Measurements from ENCODE around the gene TNIK. TPM values are rescaled to one million over a fixed set of nuclear protein-coding genes. Genes with fewer than 3 reads are reported as not detected.

The TNIK gene
- total and polyA plus RNA-seq, 2 of the 4 experiments (the other 2 are of a cell fraction) = 3.4 to 6.3 TPM

DNA sequence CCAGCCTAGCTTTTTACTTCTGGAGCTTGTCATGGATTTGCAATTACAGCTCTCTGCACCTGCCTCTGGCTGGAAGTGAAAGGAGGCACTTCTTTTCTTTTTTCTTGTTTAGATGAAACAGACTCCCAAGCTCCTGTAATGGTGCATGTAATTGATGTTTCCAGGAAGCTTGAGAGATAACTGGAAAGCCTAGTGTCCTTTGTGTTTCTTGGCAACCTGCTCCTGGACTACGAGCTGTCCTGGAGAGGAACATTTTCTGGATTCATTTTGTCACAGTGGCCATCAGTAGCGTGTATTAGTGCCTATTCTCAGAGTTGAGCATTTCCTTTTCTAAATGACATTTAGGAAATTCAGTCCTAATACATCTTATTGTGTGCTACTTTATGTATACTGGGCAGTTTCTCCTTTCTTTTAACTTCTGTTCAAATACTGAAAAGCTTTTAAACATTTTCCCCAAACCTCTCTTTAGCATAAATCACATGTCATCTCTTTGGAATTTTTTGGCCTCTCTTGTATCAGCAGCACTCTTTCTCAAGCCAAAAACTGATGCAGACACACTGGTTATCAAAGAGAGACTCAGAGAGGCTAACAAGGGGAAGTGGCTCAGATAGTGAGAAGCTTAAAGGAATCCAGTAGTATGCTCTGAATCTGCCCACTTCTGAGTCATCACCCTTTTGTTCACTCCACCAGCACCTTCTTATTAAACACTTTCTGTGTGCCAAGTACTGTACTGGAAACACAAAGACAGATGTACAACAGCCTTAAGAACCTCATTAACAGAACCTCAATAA lies 371.0 kb downstream of the TNIK start:
- H3K9me1 ChIP-seq (ENCODE audit: insufficient read depth, low read length) = peaks cover 10% of the 10 kb centered on the region
- no peaks in the 10 kb centered on the region for H3K36me3 ChIP-seq (ENCODE audit: control insufficient read depth, insufficient read depth, low read length)
- peaks cover 3% of the 10 kb centered on the region; the same call in 1 of the 2 replicates for H4K20me1 ChIP-seq (ENCODE audit: insufficient read depth, low read length)
- intact Hi-C loops (cut with micrococcal nuclease) = no loop called here
- 0 out of 2 replicates have a peak overlapping the region, but pooled peaks have one; percentile 60 for H2AK5ac ChIP-seq (ENCODE audit: low read depth, low read length)
- dilution Hi-C loops (cut with HindIII; ENCODE audit: low sequenced_read_pairs, unreplicated experiment) = no loop called here
- no peaks in the 10 kb centered on the region for H3K79me1 ChIP-seq (ENCODE audit: low read depth in 1 of 2, low read length in 2 of 2)
- no peak overlapping the region for H3K9ac ChIP-seq (ENCODE audit: low read depth, low read length)
- peaks cover 11% of the 10 kb centered on the region for H3K4me1 ChIP-seq (ENCODE audit: control insufficient read depth, insufficient read depth, low read length)
- POLR2A ChIA-PET (ENCODE audit: unreplicated experiment) = no interaction called here
- H3K4me2 ChIP-seq (ENCODE audit: low read depth, low read length) = peak overlapping the region; percentile 74
- H3K27me3 ChIP-seq (ENCODE audit: control insufficient read depth, insufficient read depth, low read length) = no peaks in the 10 kb centered on the region
- 0 out of 2 replicates have a peak overlapping the region, but pooled peaks have one; percentile 11 for H3K14ac ChIP-seq (replicated peaks; ENCODE audit: low read depth, low read length)
- no peak overlapping the region; the same call in 1 of the 2 replicates for H3K56ac ChIP-seq (ENCODE audit: extremely low read depth, insufficient read depth, low read length)
- CTCF ChIA-PET = no interaction called here
- DNase-seq = peak; percentile 95
- in situ Hi-C loops (cut with MboI; ENCODE audit: low sequenced_read_pairs) = no loop called here
- no peaks in the 10 kb centered on the region for H3K9me3 ChIP-seq (ENCODE audit: control insufficient read depth, insufficient read depth, low read length)
- peak overlapping the region; percentile 9; the same call in 1 of the 2 replicates for H2BK120ac ChIP-seq (ENCODE audit: low read depth, low read length)
- no CpG with 5 or more reads among the region's 2 CpGs for WGBS, 2 experiments (ENCODE audit: extremely low coverage in 2 of 2, insufficient read length in 1 of 2)
- H2AK9ac ChIP-seq (replicated peaks; ENCODE audit: low read depth, low read length, poor library complexity) = no peak overlapping the region
- no peak overlapping the region for H4K5ac ChIP-seq (ENCODE audit: low read depth, low read length)
- ATAC-seq (ENCODE audit: low read depth) = peak; percentile 94
- no TSS peak for BruUV-seq (replicated peaks)
- H3K4ac ChIP-seq (ENCODE audit: low read depth, low read length) = peak overlapping the region; percentile 55; the same call in 1 of the 2 replicates
- H2BK15ac ChIP-seq (ENCODE audit: low read depth, low read length) = peak overlapping the region; percentile 35; the same call in 1 of the 3 replicates
- H3K27ac ChIP-seq (ENCODE audit: insufficient read depth, low read length) = peak overlapping the region; percentile 44; the same call in 1 of the 2 replicates
- no peak overlapping the region for H3K4me3 ChIP-seq (ENCODE audit: insufficient read depth, low read depth, low read length)
- H3K18ac ChIP-seq (ENCODE audit: low read depth, low read length) = peak overlapping the region; percentile 39; the same call in 1 of the 2 replicates
- no peak overlapping the region for H2AFZ ChIP-seq (replicated peaks; ENCODE audit: low read length, poor library complexity)
- H2BK5ac ChIP-seq (ENCODE audit: low read depth, low read length, poor library complexity, severe bottlenecking) = peak overlapping the region; percentile 32
- H4K8ac ChIP-seq (ENCODE audit: low read depth in 2 of 2, low read length in 2 of 2) = peak overlapping the region in 1 of 2 experiments; percentile 48; a peak in 2 of 4 replicates
- H4K91ac ChIP-seq (ENCODE audit: insufficient read depth, low read depth, low read length) = 0 out of 2 replicates have a peak overlapping the region, but pooled peaks have one; percentile 16
- peak overlapping the region; percentile 35; the same call in 1 of the 2 replicates for H2BK20ac ChIP-seq (ENCODE audit: low read depth, low read length)
- no peak overlapping the region for H3K23ac ChIP-seq (ENCODE audit: low read depth, low read length)
- TF ChIP-seq, protein P1, sequence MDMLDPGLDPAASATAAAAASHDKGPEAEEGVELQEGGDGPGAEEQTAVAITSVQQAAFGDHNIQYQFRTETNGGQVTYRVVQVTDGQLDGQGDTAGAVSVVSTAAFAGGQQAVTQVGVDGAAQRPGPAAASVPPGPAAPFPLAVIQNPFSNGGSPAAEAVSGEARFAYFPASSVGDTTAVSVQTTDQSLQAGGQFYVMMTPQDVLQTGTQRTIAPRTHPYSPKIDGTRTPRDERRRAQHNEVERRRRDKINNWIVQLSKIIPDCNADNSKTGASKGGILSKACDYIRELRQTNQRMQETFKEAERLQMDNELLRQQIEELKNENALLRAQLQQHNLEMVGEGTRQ (IDR thresholded peaks at IDR 0.05; ENCODE audit: low read depth, low read length) = no peak
- TF ChIP-seq, protein P2, sequence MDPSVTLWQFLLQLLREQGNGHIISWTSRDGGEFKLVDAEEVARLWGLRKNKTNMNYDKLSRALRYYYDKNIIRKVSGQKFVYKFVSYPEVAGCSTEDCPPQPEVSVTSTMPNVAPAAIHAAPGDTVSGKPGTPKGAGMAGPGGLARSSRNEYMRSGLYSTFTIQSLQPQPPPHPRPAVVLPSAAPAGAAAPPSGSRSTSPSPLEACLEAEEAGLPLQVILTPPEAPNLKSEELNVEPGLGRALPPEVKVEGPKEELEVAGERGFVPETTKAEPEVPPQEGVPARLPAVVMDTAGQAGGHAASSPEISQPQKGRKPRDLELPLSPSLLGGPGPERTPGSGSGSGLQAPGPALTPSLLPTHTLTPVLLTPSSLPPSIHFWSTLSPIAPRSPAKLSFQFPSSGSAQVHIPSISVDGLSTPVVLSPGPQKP (IDR thresholded peaks at IDR 0.05; ENCODE audit: borderline replicate concordance, low read depth, low read length) = no peak
- peak; percentile 51; the same call in 1 of the 2 replicates for TF ChIP-seq FOS (IDR thresholded peaks at IDR 0.05; ENCODE audit: low read depth, low read length)
- no peak for TF ChIP-seq NFE2L2 (IDR thresholded peaks at IDR 0.05; ENCODE audit: low read depth, low read length)
- no peak for TF ChIP-seq SMC3 (IDR thresholded peaks at IDR 0.05; ENCODE audit: low read depth, low read length)
- no peak for TF ChIP-seq RFX5 (IDR thresholded peaks at IDR 0.05; ENCODE audit: low read depth, low read length)
- TF ChIP-seq, protein P3, sequence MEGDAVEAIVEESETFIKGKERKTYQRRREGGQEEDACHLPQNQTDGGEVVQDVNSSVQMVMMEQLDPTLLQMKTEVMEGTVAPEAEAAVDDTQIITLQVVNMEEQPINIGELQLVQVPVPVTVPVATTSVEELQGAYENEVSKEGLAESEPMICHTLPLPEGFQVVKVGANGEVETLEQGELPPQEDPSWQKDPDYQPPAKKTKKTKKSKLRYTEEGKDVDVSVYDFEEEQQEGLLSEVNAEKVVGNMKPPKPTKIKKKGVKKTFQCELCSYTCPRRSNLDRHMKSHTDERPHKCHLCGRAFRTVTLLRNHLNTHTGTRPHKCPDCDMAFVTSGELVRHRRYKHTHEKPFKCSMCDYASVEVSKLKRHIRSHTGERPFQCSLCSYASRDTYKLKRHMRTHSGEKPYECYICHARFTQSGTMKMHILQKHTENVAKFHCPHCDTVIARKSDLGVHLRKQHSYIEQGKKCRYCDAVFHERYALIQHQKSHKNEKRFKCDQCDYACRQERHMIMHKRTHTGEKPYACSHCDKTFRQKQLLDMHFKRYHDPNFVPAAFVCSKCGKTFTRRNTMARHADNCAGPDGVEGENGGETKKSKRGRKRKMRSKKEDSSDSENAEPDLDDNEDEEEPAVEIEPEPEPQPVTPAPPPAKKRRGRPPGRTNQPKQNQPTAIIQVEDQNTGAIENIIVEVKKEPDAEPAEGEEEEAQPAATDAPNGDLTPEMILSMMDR (conservative IDR thresholded peaks at IDR 0.05; ENCODE audit: low read depth, low read length) = no peak
- peak; percentile 22 for TF ChIP-seq RCOR1 (IDR thresholded peaks at IDR 0.05; ENCODE audit: insufficient replicate concordance, low read length)
- TF ChIP-seq MAFK (IDR thresholded peaks at IDR 0.05; ENCODE audit: low read depth, low read length) = no peak
- no peak for TF ChIP-seq CHD1 (IDR thresholded peaks at IDR 0.05; ENCODE audit: low read depth, low read length)
- TF ChIP-seq BHLHE40 (IDR thresholded peaks at IDR 0.05; ENCODE audit: low read depth, low read length) = peak; percentile 23; the same call in 1 of the 2 replicates
- TF ChIP-seq MAZ (IDR thresholded peaks at IDR 0.05; ENCODE audit: borderline replicate concordance, low read depth, low read length) = no peak
- TF ChIP-seq MXI1 (IDR thresholded peaks at IDR 0.05; ENCODE audit: borderline replicate concordance, low read depth, low read length) = no peak

Data from IMR-90 (cell line).